ENCODE data around the gene SPEN. TPM values are rescaled to one million over a fixed set of nuclear protein-coding genes. Genes with fewer than 3 reads are reported as not detected.

The SPEN gene, protein sequence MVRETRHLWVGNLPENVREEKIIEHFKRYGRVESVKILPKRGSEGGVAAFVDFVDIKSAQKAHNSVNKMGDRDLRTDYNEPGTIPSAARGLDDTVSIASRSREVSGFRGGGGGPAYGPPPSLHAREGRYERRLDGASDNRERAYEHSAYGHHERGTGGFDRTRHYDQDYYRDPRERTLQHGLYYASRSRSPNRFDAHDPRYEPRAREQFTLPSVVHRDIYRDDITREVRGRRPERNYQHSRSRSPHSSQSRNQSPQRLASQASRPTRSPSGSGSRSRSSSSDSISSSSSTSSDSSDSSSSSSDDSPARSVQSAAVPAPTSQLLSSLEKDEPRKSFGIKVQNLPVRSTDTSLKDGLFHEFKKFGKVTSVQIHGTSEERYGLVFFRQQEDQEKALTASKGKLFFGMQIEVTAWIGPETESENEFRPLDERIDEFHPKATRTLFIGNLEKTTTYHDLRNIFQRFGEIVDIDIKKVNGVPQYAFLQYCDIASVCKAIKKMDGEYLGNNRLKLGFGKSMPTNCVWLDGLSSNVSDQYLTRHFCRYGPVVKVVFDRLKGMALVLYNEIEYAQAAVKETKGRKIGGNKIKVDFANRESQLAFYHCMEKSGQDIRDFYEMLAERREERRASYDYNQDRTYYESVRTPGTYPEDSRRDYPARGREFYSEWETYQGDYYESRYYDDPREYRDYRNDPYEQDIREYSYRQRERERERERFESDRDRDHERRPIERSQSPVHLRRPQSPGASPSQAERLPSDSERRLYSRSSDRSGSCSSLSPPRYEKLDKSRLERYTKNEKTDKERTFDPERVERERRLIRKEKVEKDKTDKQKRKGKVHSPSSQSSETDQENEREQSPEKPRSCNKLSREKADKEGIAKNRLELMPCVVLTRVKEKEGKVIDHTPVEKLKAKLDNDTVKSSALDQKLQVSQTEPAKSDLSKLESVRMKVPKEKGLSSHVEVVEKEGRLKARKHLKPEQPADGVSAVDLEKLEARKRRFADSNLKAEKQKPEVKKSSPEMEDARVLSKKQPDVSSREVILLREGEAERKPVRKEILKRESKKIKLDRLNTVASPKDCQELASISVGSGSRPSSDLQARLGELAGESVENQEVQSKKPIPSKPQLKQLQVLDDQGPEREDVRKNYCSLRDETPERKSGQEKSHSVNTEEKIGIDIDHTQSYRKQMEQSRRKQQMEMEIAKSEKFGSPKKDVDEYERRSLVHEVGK (N-terminal part only)
- total RNA-seq, result 15.6 and 20.5 TPM in 2 replicates

DNA sequence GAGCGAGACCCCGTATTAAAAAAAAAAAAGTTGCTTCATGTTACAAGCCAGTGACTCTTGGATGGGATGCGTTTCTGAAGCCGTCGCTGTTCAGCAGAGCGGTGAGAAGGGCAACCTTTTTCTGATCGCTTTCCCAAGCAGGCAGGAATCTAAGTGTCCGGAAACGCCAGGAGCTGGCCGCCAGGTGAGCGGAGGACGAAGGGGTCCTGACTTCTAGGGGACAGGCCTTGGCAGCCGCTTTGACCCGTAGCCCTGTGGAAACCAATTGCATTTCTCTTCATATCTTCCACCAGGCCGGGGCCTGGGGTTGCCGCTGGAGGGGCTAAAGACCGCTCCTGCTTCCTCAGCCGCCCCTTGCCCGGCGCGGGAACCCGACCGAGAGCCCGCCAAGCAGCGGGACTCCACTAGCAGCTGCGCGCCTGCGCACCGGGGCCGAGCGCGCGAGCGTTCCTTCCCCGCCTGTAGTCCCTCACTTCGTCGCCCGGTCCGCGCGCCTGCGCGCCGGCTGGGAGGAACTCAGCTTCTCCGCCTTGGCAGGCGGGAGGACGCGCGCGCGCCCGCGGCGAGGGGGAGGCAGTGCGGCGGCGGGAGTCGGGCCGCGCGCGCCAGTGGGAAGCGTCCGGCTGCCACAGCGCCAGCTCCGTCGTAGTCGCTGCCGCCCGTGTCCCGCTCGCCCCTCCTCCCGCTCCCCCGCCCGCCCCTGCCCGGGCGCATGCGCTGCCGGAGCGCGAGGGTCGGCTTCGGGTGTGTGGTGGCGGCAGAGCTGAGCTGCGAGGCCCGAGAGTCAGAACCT is at the start of gene SPEN:
TSS of gene SPEN (plus strand) at position 608 of the 793 bp plus-strand sequence. CDS start 361 bp downstream, outside the sequence.

GRCh38 chr1:15807549-15807948 is 40.0 kb upstream of the SPEN start, which contains the start of gene UQCRHL:
TSS of gene UQCRHL (minus strand) at chr1:15807649. CDS start at chr1:15807649, 0 bp downstream.

GRCh38 chr1:15975805-15976680 is 128.5 kb downstream of the SPEN start, which contains the start of gene ZBTB17:
TSS of gene ZBTB17 (minus strand) at chr1:15976101. CDS start at chr1:15948495, 27,606 bp downstream.

Other genes with a start within 250 kb of the SPEN start
- 13.3 and 19.1 TPM in 2 replicates for gene DDI2, start 230.2 kb upstream of the SPEN start, total RNA-seq
- 40.6 and 51.8 TPM in 2 replicates for gene PLEKHM2, start 163.4 kb upstream of the SPEN start, total RNA-seq
- 0.22 and 0.34 TPM in 2 replicates for gene SLC25A34, start 111.4 kb upstream of the SPEN start, total RNA-seq
- gene TMEM82, start 105.2 kb upstream of the SPEN start, total RNA-seq, result not detected in 2 replicates
- 85.3 and 96.4 TPM in 2 replicates for gene FBLIM1, start 88.9 kb upstream of the SPEN start, total RNA-seq
- 4.8 and 6.6 TPM in 2 replicates for gene UQCRHL, start 40.1 kb upstream of the SPEN start, total RNA-seq
- gene ZBTB17, start 128.4 kb downstream of the SPEN start, total RNA-seq, result 29.9 and 34.4 TPM in 2 replicates
- 0.34 and 1.1 TPM in 2 replicates for gene SRARP, start 156.5 kb downstream of the SPEN start, total RNA-seq
- gene HSPB7, start 170.3 kb downstream of the SPEN start, total RNA-seq, result under 0.01 TPM in 1 of 2 replicates, not detected in the other
- not detected in 2 replicates for gene CLCNKA, start 174.3 kb downstream of the SPEN start, total RNA-seq
- 0.22 TPM in 1 of 2 replicates, not detected in the other for gene CLCNKB, start 196.1 kb downstream of the SPEN start, total RNA-seq
- 0.11 TPM in 1 of 2 replicates, not detected in the other for gene FAM131C, start 225.9 kb downstream of the SPEN start, total RNA-seq